ENCODE measurements around the gene TMEM201. TPM values are rescaled to one million over a fixed set of nuclear protein-coding genes. Genes with fewer than 3 reads are reported as not detected.

TMEM201 gene, protein sequence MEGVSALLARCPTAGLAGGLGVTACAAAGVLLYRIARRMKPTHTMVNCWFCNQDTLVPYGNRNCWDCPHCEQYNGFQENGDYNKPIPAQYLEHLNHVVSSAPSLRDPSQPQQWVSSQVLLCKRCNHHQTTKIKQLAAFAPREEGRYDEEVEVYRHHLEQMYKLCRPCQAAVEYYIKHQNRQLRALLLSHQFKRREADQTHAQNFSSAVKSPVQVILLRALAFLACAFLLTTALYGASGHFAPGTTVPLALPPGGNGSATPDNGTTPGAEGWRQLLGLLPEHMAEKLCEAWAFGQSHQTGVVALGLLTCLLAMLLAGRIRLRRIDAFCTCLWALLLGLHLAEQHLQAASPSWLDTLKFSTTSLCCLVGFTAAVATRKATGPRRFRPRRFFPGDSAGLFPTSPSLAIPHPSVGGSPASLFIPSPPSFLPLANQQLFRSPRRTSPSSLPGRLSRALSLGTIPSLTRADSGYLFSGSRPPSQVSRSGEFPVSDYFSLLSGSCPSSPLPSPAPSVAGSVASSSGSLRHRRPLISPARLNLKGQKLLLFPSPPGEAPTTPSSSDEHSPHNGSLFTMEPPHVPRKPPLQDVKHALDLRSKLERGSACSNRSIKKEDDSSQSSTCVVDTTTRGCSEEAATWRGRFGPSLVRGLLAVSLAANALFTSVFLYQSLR
- total RNA-seq, result 5.8 and 6.9 TPM in 2 replicates

DNA sequence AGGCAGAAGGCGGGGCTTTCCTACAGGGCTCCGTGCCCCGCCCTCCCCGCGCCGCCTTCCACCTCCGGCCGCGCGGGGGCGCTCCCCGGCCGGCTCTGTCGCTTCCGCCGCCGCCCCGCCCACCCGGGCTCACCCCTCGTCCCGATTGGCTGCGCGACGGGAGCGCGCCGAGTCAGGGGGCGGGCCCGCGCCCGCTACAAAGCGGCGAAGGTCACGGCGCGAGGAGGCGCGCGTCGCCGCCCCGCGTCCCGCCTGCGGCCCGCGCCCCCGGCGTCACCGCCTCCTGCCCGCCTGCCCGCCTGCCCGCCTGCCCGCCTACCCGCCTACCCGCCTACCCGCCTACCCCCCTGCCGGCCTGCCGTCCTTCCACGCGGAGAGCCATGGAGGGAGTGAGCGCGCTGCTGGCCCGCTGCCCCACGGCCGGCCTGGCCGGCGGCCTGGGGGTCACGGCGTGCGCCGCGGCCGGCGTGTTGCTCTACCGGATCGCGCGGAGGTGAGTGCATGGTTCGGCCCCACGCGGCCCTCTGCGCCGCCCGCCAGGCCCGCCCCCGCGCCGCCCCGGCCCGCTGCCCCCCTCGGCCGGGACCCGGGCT is at the start of gene TMEM201:
TSS of gene TMEM201 (plus strand) at position 361 of the 593 bp plus-strand sequence. CDS start at position 381, 20 bp downstream.

DNA sequence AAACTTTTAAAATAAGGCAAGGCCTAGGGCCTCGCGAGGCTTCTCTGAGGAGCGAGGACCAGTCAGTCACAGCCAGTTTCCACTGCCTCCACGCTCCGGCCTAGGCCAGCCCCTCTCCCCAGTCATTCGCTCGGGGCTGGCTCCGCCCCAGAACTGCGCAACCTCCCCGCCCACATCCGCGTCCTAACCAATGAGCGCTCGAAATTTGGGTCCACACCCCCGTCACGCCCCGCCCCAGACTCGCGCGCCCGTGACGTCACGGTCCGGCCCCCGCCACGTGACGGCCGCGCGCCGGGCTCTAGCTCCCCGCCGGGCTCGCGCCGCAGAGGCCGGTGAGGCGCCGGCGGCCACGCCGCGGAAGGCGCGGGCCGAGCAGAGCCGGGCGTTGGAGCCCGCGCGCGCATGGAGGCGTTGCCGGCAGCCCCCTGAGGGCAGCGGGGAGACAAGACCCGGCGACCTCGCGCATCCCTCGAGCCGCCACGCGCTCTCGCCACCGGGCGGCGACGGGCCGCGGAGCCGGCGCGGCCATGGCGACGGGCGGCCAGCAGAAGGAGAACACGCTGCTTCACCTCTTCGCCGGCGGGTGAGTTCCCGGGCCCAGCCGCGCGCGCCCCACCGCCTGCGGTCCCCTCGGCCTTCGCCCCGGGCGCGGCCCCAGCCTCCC is 49.4 kb upstream of the TMEM201 start, which contains the start of gene SLC25A33:
TSS of gene SLC25A33 (plus strand) at position 301 of the 664 bp plus-strand sequence. CDS start at position 528, 227 bp downstream.

DNA sequence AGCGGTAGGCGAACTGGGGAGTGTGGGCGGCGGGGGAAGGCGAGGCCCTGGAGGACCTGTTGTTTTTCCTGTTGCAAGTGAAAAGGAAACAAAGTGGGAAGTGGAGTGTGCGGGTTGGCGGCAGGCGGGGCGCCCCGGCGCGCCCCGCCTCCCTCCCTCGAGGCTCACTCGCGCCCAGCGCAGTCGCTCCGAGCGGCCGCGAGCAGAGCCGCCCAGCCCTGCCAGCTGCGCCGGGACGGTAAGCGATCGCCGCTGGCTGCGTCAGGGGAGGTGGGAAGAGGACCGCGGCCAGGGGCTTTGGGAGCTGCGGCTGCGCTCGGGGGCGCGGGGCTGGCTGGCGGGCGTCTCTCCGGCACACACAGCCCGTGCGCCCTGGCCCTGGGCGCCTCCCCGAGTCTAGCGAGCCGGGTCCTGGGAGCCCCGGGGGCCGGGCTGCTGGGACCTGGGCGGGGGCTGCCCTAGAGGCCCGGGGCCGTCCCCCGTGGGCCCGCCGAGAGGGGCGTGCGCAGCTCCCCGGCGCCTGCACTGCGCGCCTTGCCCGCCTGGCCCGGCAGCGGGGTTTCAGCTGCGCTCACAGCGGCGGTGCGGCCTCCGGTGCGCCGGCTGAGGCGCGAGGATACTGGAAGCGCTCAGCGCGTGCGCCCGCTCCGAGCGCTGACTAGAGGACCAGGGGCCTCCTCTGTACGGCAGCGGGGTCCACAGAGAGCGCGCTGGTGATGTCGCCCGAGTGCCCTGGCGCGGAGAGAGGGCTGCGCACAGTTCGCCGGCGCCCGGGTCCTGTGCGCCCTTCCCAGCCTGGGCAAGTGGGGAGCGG is 63.1 kb downstream of the TMEM201 start, which contains the start of gene PIK3CD:
TSS of gene PIK3CD (plus strand) at position 167 of the 814 bp plus-strand sequence. CDS start 58,725 bp downstream, outside the sequence.

Other genes starting within 250 kb of the TMEM201 start
- gene SLC25A33, start 49.4 kb upstream of the TMEM201 start, total RNA-seq, result 6.4 and 6.9 TPM in 2 replicates
- gene PIK3CD, start 62.8 kb downstream of the TMEM201 start, total RNA-seq, result 9.0 and 10.1 TPM in 2 replicates
- 68.6 and 76.7 TPM in 2 replicates for gene CLSTN1, start 235.1 kb downstream of the TMEM201 start, total RNA-seq

Data from myometrial cell (primary cell).